HG03342 (cell line): Measurements from ENCODE around the gene STX16.
A peak's percentile ranks its signal among the peaks of the same experiment; 100 is the strongest.

Experiments used
- ATAC-seq: cut with Tn5 transposase; IDR thresholded peaks from one replicate; pipeline ENCODE4 v1.9.1; 2021; ENCODE audit warnings: mild to moderate bottlenecking, moderate library complexity; ENCODE audit not compliant: unreplicated experiment

Gene STX16, protein sequence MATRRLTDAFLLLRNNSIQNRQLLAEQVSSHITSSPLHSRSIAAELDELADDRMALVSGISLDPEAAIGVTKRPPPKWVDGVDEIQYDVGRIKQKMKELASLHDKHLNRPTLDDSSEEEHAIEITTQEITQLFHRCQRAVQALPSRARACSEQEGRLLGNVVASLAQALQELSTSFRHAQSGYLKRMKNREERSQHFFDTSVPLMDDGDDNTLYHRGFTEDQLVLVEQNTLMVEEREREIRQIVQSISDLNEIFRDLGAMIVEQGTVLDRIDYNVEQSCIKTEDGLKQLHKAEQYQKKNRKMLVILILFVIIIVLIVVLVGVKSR

DNA sequence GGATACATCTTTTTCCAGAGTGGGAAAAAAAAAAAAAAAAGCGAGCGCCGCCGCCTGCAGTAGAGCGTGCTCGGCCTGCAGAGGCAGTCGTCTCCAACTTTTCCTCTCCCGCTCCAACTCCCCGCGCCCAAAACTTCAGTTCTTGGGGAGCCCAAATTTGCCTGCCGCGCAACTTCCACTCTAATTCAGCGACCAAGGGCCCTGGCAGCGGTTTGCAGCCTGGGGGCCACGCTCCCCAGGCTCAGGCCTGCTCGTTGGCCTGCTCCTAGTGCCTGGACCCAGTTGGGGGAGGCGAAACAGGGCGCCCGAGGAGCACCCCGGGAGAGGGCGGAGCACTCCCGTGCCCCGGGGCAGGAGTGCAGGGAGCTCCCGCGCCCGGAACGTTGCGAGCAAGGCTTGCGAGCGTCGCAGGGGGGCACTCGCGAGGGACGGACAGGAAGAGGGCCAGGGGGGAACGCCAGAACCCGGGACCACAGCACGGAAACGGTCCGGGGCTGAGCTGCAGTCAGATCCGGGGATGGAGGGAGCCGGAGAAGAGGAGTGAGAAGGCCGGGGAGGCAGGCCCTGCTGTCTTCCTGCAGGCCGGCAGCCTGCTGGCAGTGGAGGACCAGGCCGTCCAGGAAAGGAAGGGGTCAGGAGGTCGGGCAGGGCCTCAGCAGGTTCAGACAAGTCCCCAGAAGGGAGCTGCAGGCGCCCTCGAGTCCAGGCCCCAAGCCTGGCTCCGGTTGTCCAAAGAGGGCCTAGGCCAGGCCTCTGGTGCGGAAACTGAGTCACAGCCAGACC is at the start of gene STX16:
TSS of gene STX16 (plus strand) at position 508 of the 783 bp plus-strand sequence. CDS start 724 bp downstream, outside the sequence.
- peak; percentile 54 for ATAC-seq

DNA sequence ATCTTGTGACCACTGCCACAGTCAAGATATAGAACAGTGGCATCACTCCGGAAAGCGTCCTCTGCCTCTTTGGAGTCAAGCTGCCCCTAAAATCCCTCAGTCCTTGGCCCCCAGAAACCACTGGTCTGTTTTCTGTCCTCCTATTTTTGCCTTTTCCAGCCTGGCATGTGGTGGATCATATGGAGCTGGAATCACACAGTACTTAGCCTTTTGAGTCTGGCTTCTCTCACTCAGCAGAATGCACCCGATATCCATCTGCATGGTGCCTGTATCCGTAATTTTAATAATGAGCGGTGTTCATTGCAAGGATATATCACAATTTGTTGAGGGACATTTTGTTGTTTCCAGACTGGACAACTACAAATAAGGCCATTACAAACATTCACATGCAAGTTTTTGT is 49.0 kb upstream of the STX16 start:
- no peak for ATAC-seq

DNA sequence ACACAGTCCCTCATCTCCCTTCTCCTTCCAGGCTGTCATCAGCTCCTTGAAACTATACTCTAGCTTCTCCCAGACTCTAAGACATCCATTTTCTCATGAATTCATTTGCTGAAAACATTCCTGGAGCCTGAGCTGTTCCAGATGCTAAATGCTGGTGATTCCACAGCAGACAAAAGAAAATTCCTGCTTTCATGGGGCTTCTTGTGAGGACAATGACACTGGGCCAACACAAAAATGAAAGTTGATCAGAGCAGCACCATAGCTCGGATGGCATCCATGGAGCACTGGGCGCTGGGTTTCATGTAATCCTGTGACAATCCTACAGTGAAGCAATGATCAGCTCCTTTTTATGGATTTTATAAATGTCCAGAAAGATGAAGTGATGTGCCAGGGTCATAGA is 47.4 kb upstream of the STX16 start:
- ATAC-seq: no peak

DNA sequence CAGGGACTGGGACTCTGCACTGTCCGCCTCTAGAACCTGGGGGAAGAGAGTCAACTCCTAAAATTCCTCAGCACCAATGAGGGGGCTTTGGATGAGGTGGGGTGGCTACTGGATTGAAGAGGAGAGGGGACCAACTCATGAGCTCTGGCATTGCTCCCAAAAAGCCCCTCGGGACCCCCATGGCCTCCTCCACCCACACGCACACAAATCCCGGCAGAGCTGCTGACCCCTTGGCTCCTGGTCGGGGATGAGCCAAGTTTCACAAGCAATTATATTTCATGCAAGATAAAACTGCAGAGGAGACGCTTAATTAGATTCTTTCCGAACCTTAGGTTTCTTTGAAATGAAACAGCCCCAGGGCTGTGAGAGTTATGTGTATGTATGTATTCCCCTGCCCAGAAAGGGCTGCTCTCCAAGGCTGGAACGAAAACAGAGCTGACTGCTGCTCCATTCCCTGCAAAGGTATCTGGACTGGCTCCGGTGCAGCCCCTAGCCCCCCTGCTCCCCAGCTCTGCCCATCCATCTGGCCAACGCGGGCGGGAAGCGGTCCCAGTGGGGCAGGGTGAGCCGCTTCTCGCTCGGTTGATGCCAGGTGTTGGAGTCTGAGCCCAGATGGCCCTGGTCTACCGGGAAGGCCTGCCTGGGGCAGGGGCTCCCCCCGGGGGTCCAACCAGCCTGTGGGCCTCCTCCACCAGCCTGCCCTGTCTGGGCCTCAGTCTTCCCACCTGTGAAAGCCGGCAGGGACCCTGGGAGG is 46.8 kb upstream of the STX16 start:
- ATAC-seq: no peak

DNA sequence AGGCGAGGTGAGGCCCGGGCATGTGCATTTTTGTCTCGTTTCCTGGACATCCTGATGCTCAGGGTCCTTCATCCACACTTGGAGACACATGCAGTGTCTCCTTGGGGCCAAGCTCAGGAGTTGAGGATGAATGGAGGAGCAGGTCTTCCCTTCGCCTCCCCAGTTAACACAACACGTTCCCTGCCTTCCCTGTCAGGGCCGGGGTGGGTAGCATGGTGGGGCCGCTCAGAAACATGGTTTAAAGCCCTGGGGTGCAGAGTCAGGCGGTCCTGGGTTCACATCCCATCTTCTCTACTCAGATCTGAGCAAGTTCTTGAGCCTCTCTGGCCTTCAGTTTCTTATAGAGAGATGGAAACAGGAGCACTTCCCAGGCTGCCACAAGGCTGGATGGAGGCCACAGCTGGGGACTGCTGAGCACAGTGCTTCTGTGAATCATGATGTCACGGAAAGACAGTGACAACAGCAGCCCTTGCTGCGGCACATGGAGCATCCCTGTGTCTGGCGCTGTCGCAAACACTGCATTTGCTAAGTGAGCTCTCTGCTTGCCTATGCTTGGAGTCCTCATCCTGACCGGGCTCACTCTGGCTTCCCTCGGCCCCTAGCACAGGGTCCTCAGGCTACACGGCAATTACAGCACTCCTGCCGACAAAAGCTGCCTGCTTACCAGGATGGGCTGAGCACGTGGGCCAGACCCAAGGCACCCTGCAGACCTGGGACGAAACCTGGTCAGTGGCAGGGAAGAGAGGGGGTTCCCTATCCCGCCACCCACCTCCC is 45.6 kb upstream of the STX16 start:
- ATAC-seq: no peak

DNA sequence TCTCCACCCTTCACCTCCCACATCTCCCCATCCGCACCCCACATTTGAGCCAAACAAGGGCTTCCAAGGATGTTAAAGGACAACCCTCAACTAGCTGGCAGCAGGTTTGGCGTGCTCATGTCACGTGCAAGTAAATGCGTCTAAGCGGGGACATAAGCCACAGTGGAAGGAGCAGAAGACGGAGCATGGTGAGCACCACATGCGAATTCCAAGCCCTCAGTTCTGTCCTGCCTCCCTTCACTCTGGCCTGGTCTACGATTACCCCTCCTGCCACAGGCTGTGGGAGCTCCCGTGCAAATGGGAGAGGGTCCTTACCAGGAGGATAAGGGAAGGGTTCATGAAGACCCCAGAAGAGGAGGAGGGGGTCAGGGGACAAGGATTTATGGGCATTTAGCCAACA is 44.9 kb upstream of the STX16 start:
- ATAC-seq: no peak

DNA sequence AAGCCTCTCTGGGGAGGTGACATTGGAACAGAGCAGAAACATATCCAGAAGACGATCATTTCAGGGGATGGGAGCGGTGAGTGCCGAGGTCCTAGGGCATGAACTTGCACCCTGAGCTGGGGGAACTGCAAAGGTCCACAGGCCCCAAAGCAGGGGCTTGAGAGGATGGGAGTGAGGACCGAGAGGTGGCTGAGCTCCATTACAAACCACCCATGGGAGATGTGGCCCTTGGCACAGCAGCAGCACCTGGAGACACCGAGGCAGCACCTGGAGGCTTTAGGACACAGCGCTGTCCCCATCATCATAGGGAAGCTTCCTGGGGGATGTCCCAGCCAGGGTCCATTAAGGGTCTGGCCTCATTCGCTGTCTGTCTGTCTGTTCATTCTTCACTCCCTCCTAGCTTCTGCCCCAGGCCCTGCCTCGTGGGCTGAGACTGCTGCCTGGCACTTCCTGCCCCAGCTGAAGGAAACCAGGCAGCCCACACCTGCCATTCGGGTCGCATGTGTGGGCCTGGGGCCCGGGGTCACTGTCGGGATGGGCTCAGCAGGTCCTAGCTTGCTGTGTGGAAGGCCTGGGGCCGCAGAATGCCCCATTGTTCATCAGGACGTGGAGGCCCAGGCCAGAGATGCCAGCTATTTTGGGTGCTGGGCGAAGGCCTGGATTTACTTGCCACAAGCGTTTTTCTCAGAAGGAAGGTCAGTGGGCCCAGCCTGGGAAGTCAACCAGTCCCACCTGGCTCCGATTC is 42.8 kb upstream of the STX16 start:
- ATAC-seq: no peak

DNA sequence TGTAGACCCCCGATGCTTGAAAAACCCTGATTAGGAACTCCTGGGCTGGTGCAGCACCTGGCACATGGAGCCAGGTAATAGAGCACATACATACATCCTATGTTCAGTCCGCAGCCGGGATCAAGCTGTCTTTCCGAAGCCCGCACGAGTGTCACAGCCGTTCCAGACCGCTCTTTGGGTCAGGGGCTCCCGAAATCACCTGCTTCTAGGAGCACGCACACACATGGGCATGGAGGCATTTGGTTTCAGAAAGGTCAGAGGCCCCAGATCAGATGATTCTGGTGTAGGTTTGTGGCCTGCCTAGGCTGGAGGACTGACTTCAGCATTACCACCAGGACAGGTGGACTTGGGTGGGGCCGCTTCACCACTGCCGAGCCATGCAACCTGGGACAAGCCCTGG is 42.1 kb upstream of the STX16 start:
- ATAC-seq: no peak

DNA sequence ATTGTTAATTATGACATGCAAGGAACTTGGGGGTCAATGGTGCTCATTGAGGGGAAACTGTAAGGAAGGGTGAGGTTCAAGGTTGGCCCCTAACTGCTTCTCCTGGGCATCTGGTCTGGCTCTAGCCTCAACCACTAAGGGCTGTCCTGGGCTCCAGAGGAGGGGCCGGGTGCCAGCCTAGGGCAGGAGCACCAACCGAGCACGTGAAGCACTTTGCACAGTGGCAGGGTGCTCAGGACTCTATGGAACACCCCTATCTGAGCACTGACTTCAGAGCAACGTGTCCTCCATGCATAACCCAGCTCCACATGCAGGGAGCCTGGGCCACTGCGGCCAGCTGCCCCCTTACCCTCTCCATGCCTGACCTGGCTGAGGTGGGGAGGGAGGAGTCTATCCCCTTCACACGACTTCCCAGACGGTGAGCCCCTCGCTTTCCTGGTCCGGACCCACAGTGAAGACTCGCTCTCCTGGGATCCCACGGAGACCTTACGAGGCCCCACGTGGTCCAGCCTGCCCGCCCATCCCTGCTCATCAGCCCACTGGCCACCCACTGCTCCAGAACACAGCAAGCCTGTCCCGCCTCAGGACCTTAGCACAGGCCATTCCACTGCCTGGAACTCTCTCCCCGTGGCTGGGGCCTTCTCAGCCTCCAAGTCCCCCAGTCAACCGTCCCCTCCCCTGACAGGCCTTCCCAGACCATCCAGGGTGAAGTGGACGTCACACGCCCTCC is 40.8 kb upstream of the STX16 start:
- ATAC-seq: no peak

DNA sequence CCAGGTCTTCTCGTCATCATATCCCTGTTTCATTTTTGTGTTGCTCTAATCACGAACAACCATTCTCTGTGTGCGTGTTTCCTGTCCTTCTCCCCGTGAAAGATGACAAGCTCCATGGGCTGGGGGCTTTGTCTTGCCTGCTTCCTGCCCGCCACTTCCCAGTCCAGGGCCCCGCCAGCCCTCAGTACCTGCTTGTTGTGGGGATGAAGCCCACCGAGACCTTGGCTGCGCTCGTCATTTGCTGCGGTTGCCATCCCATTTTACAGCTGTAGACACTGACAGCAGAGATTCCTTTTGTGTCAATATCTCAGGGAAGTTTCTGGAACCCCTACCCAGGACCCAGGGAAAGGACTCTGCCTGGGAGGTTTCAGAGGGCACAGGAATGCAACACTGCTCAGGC is 40.3 kb upstream of the STX16 start:
- no peak for ATAC-seq

DNA sequence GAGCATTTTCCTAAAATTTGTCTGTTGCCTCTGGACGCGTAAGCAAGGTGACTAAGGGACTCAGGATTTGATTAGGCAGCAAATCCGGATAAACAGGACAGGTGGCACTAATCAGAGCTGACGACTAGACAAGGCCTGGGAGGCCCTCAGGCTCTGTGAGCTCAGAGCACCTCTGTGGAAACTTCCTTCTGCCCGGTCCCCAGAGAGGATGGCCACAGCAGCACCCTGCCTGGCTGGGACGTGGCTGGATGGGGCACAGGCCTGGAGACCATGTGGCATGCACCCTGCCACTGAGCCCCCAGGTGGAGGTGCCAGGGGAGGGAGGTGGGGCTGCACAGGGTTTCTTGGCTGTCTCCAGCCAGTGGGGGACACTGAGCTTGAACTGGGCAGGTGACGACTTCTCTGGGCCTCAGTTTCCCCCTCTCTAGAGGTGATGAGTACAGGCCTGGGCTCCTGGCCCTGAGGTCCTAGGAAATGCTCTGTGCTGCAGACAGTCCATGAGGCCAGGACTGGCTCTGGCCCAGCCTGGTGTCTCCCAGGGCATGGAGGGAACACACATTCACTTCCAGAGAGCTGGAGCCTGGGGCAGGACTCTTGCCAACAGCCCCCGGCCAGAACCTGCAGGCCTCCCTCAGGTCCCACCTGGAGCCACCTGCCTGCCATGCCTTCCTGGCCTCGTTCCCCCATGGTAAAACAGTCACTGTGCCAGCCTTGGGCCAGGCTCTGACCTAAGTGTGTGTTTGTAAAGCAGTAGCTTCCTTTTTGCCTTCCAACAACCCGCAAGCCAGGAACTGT is 39.6 kb upstream of the STX16 start:
- no peak for ATAC-seq

DNA sequence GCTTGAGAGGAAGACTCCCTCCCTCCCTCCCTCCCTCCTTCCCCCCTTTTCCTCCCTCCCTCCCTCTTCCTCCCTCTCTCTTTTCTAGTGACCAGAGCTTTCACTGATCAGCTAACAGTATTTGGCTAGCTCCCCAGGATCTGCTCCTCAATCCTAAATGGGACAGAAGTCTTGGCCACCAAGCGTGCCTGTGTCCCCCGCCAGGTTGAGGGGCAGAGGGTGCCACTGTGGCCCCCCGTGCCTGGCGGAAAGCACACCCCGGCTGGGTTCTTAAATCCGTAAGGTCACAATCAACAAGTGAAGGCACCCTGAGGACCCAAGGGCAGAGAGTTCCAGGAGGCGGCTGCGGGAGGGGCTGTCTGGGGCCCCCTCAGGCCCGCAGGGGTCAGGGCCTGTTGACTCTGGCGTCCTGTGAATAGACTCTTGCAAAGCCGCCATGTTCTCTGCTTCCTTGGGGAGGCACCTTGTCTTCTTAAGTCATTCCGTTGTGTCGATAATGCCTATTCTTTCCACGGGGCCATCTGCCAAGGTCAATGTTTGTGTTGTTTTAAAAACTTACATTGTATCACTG is 38.9 kb upstream of the STX16 start:
- no peak for ATAC-seq

DNA sequence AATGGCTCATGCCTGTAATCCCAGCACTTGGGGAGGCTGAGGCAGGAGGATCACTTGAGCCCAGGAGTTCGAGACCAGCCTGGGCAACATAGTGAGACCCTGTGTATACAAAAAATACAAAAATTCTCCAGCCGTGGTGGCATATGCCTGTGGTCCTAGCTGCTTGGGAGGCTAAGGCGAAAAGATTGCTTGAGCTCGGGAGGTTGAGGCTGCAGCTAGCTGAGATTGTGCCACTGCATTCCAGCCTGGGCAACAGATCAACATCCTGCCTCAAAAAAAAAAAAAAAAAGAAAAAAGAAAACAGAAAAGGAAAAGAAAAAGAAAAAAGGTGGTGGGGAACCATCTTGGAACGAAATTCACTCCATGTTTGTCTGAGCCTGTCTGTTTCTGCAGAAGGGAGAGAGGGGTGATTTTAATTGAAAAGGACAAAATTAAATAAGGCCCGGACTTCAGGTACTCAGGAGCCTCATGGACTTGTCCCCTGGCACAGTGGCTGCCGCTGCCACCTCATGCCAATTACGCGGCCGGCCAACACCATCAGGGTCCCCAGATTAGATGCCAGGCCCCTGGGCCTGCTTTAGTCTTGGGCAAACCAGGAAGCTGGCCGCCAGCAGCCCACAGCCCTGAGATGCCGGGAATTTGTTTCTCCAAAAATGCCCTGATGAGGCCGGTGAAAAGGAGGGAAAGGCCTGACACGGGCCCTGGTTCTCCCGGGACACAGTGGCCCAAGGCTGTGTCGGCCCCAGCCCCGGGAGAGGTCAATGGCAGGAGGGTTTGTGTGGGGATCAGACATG is 37.8 kb upstream of the STX16 start:
- no peak for ATAC-seq

DNA sequence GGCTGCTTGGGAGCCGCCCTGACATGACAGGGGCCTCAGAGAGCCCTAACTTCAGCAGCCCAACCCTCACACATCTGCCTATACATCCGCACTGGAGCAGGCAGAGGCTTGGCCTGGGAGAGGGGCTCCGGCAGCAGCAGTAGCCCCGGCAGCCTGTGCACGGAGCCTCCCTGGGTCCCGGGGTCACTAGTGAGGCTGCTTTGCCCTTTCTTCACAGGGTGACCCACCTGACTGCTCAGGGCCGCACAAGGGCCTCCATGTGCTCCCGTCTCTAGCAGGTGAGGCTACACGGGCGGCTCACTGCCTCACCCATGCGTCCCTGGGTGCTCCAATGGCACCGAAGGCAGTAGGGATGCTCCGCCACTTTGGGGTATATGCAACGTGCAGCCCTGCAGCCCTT is 36.7 kb upstream of the STX16 start:
- ATAC-seq: no peak

DNA sequence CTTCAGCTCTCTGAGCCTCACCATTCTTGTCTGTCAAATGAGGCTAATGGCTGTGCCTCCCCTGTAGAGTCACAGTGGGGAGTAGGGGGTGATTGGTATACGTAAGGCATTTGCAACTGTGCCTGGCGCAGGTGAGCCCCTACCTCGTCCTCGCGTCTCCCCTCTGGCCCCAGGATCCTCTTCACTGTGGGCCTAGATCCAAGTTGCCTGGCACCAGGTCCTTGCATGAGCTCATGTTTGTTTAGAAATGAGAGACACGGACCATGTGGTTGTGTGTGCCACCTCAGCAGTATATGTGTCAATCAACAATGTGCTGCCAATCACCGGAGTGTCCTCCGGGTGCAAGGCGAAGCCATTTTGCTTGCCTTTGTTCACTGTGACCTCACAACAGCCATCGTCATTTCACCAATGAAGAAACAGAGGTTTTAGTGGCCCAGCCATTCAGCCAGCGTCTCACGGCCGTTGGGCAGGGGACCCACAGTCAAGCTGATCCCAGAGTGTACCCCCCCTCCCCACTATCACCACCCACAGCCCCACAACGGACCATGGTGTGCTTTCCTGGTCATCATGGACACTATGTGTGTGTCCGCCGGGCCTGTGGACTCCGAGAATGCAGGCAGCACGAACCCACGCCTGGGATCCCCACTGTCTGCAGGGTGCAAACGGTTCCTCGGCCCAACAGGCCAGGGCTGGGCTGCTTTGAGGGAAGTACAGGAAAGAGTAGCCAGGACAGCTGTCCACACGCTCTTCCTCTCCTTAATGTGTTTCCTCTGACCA is 35.9 kb upstream of the STX16 start:
- no peak for ATAC-seq

DNA sequence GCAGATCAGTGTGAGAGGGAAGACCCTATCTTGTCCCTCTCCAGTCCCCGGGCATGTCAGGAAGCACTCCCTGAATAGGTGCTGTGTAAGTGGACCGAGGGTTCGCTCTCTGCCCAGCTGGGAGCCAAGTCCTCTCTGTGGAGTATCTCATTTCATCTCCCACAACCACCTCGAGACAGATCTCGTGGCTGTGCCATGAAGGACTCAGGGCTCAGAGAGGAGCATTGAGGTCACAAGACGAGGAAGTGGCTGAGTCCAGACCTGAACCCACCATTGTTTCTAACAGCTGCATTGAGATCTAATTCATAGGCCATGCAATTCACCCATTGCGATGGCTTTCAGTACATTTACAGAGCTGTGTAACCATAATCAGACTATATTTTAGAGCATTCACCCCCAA is 34.7 kb upstream of the STX16 start:
- no peak for ATAC-seq

DNA sequence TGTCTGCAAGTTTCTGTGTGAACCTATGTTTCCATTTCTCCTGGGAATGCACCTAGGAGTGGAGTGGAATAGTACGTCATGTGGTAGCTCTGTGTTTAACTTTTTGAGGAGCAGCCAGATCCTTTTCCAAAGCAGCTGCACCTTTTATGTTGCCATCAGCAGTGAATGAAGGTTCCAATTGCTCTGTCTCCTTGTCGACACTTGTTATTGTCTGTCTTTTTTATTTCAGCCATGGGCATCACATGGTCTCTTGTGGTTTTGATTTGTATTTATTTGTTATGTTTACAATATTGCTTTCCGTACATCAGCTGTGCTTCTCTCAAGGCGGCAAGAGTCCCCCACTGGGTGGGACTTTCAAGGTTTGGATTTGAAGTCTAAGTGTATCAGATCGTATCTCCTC is 33.9 kb upstream of the STX16 start:
- ATAC-seq: no peak
